Astrocyte (in vitro differentiated cells and primary cell): ENCODE measurements around the gene CNTNAP2.

Experiments used
- CTCF ChIP-seq: IDR thresholded peaks from 2 replicates; pipeline ENCODE4 v1.5.1; 2011; ENCODE audit warnings: low read depth, mild to moderate bottlenecking, inconsistent platforms, low read length, moderate library complexity; ENCODE audit not compliant: insufficient read depth
- EZH2 ChIP-seq: IDR thresholded peaks from 2 replicates; pipeline ENCODE4 v1.6.1; 2012; ENCODE audit warnings: mild to moderate bottlenecking, low read length, inconsistent platforms; ENCODE audit not compliant: insufficient read depth

GRCh38 chr7:146375170-146375569 lies 258.6 kb downstream of the CNTNAP2 start:
- TF ChIP-seq CTCF (no peak), EZH2 (no peak)
